ENCODE data around the gene PTAR1.

DNA sequence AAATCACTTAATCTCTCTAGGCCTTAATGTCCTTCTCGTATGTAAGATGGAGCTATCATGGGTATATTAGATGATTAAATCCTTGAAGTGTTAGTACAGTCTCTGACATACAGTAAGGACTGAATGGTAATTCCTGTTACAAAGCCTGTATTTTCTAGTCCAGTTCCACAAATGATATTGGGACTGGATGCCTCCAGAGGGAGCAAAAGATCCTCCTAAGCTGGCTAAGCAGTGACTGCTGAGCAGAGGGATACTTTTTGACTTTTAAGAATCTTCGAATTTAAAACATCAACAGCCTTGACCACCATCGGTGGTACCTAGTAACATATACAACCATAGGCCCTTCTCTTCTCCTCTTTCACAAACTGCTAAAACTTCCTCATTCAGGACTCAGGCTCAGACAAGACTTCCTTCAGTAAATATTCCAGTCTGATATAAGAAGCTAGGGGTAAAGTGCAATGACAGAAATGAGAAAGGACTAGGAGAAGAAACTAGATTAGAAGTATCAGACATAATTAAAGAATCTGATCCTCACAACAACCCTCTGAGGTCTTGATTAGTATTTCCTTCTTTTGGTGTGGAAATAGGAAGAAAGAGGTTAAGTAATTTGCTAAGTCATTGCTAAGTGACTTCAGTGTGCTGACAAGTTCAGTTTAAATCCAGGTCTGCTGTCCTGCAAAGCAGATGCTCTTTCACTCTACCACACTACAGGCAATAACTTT is 13.9 kb downstream of the PTAR1 start:
- TF ChIP-seq, protein P1, sequence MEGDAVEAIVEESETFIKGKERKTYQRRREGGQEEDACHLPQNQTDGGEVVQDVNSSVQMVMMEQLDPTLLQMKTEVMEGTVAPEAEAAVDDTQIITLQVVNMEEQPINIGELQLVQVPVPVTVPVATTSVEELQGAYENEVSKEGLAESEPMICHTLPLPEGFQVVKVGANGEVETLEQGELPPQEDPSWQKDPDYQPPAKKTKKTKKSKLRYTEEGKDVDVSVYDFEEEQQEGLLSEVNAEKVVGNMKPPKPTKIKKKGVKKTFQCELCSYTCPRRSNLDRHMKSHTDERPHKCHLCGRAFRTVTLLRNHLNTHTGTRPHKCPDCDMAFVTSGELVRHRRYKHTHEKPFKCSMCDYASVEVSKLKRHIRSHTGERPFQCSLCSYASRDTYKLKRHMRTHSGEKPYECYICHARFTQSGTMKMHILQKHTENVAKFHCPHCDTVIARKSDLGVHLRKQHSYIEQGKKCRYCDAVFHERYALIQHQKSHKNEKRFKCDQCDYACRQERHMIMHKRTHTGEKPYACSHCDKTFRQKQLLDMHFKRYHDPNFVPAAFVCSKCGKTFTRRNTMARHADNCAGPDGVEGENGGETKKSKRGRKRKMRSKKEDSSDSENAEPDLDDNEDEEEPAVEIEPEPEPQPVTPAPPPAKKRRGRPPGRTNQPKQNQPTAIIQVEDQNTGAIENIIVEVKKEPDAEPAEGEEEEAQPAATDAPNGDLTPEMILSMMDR (IDR thresholded peaks at IDR 0.05): no peak
- no peak for TF ChIP-seq POLR2A (IDR thresholded peaks at IDR 0.05)

Measured in prostate gland (tissue), 2 donors.